ENCODE results near the gene CACNA1D.

GRCh38 chr3:53828581-53828980 is 334.2 kb downstream of the CACNA1D start:
- TF ChIP-seq GATA2 (IDR thresholded peaks at IDR 0.05; ENCODE audit: low read depth, low read length) (no peak), GATA3 (IDR thresholded peaks at IDR 0.05; ENCODE audit: low read depth, low read length) (no peak)

All from SH-SY5Y (cell line).